GM10248 (cell line): ENCODE results near the gene DNAH17.

Source experiments
- CTCF ChIA-PET: fragments of 300-600 bp; sonication (Branson Sonifier 250); formaldehyde crosslinking; extraction: SDS; loops from one replicate; lab custom pipeline; 2021; ENCODE audit warnings: antibody characterized with exemption; lab: Yijun Ruan, JAX
- POLR2A ChIA-PET: fragments of 350-650 bp; sonication (Branson Sonifier 250); formaldehyde crosslinking; extraction: SDS; loops from one replicate; lab custom pipeline; 2020; ENCODE audit warnings: antibody characterized with exemption; lab: Yijun Ruan, JAX
- DNase-seq: peaks from one replicate; pipeline ENCODE4 v3.0.0; 2012; ENCODE audit errors: extremely low spot score
- TF ChIP-seq, protein P1 (sequence below): IDR thresholded peaks from 2 replicates; pipeline ENCODE4 v1.5.1; 2012; ENCODE audit warnings: mild to moderate bottlenecking, low read depth; ENCODE audit errors: extremely low read depth, missing control alignments, control extremely low read depth

The DNAH17 gene

DNA sequence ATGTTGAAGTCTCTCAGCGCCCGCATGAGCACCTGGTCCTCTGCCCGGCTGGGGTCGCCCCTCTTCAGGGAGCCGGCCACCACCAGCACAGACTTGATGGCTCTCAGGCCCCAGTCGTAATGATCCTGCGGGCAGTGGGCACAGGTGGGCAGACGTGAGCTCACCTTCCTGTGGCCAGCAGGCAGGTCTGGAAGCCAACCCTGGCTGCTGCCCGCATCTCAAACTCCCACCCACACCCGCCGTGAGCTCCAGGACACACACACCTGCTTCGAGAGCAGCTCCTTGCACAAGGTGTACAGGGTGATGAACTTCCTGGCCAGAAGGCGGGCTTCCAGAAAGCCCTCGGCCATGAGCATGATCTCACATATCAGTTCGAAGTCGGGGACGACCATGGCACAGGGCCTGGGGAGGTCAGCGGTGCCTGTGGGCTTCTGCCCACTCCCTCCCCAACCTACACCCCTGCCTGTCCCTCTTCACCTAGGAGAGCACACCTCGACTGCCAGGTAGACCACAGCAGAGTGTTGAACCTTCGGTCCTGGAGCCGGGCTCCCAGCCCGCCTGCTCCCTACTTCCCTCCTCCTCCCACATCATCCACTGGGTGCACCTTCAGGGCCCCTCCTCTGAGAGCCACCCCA, 82.4 kb downstream of the DNAH17 start:
- no peak for DNase-seq
- TF ChIP-seq, protein P1, sequence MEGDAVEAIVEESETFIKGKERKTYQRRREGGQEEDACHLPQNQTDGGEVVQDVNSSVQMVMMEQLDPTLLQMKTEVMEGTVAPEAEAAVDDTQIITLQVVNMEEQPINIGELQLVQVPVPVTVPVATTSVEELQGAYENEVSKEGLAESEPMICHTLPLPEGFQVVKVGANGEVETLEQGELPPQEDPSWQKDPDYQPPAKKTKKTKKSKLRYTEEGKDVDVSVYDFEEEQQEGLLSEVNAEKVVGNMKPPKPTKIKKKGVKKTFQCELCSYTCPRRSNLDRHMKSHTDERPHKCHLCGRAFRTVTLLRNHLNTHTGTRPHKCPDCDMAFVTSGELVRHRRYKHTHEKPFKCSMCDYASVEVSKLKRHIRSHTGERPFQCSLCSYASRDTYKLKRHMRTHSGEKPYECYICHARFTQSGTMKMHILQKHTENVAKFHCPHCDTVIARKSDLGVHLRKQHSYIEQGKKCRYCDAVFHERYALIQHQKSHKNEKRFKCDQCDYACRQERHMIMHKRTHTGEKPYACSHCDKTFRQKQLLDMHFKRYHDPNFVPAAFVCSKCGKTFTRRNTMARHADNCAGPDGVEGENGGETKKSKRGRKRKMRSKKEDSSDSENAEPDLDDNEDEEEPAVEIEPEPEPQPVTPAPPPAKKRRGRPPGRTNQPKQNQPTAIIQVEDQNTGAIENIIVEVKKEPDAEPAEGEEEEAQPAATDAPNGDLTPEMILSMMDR, result no peak
- POLR2A ChIA-PET, result no interaction called here
- CTCF ChIA-PET, result interaction anchor here (0.9 to 1.4 kb wide), 3 partner anchors 214 to 476 kb away, joined by 3 read pairs; no protein-coding TSS in a partner anchor

DNA sequence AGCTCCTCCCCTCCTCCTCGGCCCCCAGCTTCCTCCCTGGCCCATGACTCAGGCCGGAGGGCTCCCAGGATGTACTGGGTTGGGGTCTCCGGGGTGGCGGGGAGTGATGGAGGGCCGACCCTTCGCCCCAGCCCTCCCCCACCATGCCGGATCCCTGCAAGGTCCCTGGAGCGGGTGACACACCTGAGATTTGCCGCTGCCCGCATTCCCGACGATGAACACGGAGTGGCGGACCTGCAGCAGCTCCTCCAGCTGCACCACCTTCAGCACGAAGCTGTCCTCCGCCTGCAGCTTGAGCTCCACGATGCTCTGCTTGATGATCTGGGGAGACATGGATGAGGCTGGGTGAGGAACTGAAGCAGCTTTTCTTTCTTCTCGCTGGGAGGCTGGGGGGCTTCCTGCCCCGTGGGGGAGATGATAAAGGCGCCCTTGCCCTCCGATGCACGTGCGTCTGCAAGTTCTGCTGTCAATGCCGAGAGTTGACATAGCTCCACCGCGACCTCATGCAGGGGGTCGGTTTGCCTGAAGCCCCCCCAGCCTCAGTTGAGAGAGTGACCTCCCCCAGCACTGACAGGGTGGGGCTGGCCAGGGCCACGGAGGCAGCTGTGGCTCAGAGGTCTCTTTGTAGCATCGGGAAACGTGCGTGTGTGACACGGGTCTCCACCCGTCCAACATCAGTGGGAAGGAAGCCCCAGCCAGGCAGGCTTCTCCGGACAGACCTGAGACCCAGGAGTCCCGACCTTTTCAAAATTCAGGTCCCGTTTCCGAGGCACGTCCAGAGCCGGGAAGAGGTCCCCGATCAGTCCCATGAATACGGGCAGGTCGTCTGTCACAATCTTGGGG, 83.1 kb downstream of the DNAH17 start:
- no peak for DNase-seq
- CTCF ChIA-PET, result interaction anchor here (0.6 to 1.4 kb wide), 5 partner anchors 10 to 477 kb away, joined by 3 to 5 read pairs (median 3); no protein-coding TSS in a partner anchor
- POLR2A ChIA-PET, result no interaction called here
- TF ChIP-seq, protein P1, result no peak

DNA sequence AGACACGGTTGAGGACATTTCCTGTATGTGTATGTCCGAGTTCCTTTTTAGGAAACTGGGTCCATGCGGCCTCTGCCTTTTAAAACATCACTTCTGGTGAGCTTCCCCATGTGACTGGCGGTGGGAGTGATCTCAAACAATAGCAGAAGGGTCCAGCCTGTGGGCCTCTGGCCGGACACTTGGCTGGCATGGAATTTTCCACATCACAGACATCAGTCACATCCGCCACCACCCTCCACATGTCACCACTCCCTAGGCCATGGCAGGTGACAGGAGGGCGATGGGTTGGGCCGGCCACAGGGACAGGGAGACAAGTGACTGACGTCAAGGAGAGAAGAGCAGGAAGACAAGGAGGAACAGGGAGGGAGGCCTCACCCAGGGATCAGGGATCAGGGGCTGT, 83.7 kb downstream of the DNAH17 start:
- ChIA-PET CTCF (interaction anchor here (0.6 to 1.4 kb wide), 5 partner anchors 9 to 372 kb away, joined by 3 to 5 read pairs (median 3); no protein-coding TSS in a partner anchor), POLR2A (no interaction called here)
- TF ChIP-seq, protein P1, result no peak
- no peak for DNase-seq

DNA sequence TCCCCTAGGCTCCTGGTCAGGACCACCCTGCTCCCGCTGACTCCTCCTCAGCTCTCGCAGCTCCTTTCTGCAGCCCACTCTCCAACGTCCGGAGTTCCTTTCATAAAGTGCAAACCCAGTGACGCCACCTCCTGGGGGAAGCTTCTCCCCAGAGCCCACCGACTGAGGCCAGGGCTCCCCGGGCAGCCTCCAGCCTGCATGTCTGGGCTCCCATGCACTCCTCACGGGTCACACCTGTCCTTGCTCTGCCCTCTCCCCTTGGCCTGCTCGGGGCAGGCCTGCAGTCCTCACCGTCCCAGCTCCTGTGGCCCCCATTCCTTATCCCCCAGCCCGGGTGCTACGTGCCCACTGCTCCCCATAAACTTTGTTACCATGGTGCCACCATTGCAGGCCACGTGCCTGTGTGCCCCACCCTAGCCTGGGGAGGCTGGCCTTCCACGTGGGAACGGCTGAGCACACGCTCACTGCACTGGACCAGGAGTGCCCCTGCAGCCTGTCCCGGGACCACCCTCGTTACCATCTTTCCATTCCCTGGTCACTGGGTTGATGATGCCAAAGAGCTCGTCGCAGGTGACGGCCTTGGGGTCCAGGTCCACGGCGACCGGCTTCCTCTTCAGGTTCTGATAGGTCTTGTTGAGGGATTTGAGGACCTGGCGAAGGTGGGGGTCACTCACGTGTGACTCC, 84.9 kb downstream of the DNAH17 start:
- no peak for DNase-seq
- ChIA-PET CTCF (interaction anchor here (0.8 to 1.6 kb wide), 4 partner anchors 8 to 217 kb away, joined by 3 to 5 read pairs (median 4); no protein-coding TSS in a partner anchor), POLR2A (no interaction called here)
- TF ChIP-seq, protein P1, result no peak

DNA sequence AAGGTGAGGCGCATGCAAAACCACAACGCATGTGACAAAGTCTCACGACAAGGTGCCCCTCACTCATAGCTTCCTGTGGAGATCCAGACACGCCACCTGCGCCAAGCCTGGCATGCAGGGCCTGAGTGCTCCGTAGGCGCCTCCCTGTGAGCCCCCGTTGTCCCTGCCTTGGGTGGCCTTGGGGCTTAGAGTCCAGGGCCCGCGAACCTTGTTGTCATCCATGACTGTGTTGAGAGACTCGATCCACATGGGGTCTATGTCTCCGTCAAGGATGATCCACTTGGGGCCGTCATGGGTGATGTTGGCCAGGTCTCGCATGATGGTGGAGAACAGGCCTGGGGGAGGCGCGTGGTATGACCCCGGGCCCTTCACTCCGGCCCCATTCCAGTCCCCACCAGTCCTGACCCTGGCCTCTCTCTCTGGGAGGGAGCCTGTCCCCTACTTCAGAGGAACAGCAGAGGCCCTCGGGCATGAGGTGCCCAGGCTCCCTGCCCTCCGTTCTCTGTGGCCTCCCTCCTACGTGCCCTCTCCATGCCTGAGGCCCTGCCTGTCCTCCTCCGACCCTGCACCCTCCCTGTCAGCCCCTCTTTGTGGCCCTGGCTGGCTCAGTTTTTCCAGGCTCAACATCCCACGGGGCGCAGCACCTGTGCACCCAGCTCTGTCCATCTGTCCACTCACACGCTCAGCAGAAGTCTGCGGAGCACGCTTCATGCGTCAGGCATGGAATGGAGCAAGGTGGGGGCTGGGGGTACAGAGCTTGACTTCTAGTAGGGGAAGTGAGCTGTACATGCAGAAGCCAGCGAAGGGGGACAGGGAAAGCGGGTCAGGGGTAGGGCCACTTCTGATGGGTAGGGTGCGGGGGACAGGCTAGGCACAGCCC, 85.7 kb downstream of the DNAH17 start:
- ChIA-PET CTCF (interaction anchor here (1.6 kb wide), 1 partner anchor 69 kb away, joined by 5 read pairs; no protein-coding TSS in a partner anchor), POLR2A (no interaction called here)
- DNase-seq, result no peak
- TF ChIP-seq, protein P1, result no peak

DNA sequence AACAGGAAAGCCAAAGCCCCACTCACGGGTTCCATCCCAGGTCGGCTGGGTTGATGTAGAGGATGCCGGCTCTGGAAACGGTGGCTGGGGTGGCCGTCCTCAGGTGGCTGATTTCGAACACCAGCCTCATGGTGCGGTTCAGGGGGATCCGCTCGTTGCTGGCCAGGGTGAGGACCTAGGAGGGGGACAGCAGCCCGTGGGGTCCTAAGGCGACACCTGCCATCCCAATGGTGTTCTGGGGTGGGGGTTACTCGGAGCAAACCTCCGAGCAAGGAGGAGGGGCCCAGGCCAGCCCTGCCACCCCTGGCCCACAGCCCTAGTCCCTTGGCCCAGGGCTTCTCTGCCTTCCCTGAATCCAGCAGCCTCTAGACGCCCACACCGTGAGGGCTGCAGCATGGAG, 86.5 kb downstream of the DNAH17 start:
- DNase-seq, result no peak
- CTCF ChIA-PET, result no interaction called here
- POLR2A ChIA-PET, result no interaction called here
- TF ChIP-seq, protein P1, result no peak
